ENCODE results near the gene UAP1L1.

Gene UAP1L1

DNA sequence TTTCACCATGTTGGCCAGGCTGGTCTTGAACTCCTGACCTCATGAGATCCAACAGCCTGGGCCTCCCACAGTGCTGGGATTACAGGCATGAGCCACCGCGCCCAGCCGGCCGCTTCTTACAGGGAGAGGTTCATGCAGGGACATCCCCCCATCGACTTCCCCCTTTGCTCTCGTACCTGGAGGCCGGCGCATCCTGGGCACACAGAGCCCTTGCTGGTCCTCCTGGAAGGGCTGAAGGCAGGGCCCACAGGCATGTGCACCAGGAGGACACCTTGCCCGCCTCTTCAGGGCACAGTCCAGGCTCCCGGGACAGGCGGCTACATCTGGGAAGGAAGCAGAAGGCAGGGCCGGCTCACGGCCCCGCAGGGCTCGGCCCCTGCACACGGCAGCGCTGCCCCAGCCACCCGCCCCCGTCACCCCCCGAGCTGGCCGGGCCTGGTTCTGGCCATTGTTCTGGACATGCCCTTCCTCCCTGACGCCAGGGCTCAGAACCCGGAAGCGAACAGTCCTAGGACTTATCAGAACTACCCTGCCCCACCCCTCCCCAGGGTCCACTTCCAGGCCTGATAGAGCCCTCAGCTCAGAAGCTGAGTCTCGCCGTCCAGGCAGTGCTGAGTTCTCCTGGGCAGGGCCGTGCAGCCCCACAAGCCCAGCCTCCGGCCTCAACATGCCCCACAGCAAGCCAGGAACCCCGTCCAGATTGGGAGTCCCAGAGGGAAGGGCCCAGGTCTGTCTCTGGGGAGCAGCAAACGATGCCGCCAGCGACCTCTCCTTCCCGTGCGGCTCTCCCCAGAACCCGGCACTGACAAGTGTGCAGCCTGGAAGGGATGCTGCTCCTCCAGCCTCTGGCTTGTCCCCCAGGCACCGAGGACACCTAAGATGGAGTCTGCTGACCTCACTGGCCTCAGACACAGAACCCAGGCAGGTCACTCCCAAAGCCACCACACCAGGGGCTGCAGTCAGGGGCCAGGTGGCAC, 34.3 kb upstream of the UAP1L1 start:
- DNase-seq = no peak

DNA sequence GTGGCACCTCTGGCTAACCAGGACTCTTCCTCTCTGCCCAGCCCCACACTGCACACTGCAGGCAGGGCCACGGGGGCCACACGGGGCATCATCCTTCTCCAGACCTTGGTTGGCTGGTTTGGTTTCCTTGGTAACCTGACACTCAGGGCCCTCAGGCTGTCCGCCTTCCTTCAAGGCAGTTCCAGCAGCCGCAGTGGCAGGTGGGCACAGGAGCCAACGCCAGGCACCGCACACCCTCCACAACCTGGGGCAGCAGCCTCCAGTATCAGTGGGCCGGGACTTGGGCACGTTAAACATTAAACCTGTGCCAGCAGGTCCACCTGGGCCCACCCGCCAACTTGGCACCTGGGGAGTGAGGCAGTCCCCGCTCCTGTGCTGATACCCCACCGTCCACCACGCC, 33.3 kb upstream of the UAP1L1 start:
- DNase-seq = no peak

DNA sequence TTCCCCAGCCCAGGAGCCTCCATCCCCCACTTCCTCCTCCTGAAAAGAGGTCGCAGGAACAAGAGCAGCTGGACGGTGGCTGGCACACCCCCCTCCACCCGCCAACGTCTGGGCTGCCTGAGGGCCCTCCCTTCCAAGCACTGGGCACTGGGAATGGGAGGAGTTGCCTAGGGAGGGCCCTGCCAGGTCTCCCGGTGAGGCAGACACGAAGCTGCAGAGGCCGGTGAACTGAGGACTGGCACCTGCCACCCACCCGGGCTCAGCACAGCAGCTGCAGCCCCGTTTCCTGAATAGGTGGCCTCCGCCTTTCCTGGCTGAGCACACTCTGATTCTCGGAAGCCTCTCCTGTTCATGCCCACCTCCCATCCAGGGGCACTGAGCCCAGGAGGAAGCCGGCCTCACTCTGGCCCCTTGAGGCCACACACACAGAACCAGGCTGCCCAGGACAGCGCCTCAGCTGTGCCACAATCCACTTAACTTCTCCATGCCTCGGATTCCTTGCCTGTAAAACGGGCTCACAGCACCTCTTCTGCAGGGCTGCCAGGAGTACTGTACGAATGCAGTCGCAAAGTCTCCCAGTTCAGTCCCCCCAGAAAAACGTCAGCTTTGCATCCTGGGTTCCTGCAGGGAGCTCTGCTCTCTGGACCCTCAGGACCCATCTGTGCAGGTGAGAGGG, 32.7 kb upstream of the UAP1L1 start:
- no peak for DNase-seq

DNA sequence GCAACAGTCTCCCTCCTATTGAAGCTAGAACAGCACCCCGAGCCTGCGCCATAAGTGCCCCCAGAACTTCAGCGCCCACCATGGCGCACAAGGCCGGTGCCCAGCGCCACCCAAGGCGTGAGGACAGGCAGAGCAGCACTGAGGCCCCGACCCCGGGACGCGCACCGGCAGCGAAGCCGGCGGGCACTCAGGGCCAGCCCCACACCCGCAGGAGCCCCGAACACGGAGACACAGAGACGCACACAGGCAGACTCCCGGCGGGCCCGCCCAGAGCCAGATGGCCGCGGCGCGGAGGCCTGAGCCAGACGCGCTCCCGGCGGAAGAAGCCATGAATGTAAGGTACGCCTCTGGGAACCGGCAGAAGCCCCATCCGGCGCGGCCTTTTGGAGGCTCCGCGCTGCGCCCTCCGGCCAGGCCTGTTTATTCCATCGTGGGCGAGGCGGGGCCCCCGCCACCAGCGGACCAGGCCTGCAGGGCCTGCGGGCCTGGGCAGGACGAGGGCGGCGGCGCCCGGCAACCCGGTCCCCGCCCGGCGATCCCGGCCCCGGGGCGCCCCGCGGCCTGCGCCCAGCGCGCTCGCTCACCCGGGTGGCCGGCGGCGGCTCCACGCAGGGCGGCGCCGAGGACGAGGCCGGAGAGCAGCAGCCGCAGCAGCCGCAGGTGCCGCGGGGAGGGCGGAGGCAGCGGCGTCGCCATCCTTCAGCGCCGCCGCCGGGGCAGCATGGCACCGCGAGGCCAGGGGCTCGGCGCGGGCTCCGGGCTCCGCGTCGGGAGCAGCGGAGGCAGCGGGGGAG, 31.8 kb upstream of the UAP1L1 start:
- DNase-seq = no peak

DNA sequence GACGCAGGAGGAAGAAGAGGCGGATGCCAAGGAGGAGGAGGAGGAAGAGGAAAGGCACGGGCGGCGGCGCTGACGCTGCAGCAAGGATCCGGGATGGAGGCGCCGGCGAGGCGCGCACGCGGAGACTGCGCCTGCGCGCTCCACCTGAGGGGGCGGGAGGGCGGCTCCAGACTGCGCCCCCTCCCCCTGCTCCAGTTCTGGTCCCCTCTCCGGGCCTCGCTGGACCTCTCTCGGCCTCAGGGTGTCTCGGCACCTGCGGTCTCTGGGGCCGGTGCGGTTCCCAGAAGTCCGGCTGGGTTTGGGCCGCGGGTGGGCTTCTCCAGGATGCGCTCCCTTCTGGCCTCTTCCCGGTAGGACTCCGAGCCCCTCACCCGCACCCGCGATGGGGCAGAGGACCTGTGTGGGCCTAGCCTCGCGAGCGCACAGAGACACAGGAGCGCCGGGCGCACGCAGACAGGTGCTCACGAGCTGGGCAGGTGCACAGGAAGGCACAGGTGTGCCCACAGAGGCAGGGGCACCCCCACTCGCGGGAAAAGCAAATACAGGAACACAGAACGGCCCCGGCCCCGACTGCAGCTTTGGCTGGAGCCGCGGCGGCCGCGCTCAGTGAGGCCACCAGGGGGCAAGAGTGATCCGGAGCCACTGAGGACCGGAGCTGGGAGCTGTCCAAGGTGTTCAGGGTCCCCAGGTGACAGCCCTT, 31.1 kb upstream of the UAP1L1 start, which contains the start of gene NPDC1:
Gene NPDC1, minus strand, starts transcription at position 90 of the 700 bp plus-strand sequence. CDS start 188 bp downstream, outside the sequence.
- peak; percentile 77 to 82 for DNase-seq

DNA sequence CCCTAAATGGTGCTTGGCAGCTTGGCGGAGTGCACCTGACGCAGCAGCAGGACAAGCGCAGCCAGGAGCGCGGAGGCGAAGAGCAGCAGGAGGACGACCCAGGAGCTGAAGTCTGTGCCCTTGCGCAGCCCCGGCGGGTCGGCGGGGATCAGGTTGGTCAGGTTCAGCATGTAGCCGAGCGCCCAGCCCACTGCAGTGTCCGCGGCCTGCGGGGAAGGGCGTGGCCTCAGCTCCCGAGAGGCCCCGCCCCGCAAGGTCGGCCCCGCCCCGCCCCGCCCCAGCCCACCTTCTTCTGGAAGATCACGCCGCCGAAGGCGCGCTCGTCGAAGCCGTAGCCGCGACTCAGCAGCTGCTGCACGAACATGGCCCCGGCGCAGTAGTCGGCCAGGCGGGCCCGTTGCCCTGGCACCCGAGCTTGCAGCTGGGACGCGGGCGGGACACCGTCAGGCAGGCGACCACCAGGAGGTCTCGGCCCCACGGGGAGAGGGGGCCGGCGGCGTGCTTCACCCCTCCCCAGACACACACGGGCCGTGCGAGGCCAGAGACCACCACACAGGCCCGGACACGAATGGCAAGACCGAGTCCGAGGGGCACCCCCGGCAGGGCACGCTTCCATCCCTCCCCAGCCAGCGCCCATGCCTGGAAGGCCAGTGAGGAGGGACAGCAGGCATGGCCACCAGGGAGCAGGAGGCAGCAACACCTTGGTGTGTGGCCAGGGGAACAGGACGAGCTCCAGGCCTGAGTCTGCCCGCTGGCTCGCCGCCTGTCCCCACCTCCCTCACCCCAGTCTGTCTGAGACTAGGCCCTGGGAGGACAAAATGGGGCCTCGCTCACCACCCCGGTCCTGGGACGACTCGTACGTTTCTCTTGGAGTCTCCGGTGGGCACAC, 28.4 kb upstream of the UAP1L1 start:
- DNase-seq = no peak

DNA sequence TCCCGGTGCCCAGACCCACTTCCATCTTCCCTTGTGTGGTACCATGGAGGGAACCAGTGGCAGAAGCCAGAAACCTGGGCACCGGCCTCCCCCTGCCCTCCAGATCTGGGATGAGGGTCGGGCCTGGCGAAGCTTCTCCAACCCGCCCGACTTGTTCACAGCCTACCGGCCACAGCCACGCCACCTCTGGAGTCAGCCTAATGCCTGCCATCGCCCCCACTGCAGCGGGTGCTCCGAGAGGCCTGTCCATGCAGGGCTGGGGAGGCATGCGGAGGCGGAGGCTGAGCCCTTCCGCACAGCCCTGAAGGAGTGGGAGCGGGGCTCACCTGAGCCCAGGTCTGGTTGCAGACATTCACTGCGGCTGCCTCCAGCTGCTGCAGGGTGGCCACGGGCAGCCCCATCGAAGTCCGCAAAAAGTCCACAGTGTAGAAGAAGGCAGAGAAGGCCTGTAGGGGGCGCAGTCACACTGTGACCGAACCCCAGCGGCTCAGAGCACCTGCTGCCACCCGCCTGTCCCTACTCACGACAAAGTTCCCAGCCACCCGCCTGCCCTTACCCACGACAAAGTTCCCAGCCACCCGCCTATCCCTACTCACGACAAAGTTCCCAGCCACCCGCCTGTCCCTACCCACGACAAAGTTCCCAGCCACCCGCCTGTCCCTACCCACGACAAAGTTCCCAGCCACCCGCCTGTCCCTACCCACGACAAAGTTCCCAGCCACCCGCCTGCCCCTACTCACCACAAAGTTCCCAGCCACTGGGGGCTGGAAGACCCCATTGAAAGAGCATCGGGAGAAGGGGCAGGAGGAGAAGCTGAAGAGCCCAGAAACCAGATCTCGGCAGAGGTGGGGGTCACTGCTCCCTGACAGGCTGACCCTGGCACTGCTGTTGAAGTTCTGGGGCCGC, 27.5 kb upstream of the UAP1L1 start:
- DNase-seq = peak in 1 of 2 donors; percentile 52

DNA sequence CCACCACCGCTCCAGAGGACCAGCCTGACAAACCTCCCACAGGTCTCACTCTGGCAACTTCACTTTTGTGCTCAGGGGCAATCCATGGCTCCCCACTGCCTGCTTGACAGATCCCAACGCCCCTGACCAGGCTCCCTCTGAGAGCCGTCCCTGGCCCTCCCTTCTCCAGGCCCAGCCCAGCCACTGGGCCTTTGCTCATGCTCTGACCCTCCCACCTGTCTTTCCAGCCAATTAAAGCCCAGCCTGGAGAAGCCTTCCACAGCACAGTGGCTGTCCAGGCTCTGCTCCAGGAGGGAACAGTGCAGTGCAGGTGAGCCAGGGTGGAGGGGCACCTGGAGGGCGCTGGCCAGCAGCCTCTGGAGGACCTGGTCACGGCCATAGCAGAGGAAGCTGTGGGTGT, 26.7 kb upstream of the UAP1L1 start:
- no peak for DNase-seq

DNA sequence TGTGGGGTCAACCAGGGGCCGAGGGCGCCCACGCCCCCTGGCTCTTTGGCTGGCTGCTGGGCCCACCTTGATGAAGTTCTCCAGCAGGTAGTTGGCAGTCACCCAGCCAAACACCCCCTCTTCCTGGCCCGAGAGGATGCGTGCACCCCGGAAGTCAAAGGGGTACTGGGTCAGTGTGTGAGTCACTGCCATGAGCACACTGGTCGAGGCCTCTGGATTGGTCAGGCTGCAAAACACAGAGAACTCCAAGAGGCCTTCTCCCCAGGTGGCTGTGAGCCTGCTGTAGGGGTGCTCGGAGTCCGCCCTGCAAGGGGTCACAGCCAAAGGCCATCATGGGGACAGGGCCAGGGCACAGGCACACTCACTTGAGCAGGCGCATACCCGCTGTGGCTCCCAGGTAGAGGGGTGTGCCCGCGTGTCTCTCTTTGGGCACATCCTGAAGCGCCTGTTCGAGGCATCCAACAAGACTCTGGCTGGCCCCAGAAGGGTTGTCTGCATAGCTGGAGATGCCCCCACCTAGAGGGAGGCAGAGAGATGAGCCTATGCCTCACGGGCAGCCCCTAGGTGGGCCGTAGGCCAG, 26.1 kb upstream of the UAP1L1 start:
- no peak for DNase-seq

DNA sequence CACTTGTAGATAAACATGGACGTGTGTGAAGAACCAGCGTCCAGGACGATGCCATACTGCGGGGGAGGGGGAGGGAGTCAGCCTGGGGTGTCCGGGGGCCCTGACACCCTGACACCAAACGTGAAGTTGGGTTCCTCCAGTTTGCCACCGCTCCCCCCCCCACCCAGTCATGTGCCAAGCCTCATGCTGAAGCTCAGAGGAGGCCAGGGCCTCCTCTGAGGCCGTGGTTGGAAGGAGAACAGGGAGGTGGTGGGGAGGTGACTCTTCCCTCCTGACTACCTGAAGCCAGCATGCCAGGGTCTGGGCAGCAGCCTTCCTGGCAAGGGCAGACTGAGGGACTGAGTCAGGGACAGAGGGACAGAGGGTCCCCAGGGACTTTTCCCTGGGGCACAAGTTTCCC, 25.0 kb upstream of the UAP1L1 start:
- no peak for DNase-seq

DNA sequence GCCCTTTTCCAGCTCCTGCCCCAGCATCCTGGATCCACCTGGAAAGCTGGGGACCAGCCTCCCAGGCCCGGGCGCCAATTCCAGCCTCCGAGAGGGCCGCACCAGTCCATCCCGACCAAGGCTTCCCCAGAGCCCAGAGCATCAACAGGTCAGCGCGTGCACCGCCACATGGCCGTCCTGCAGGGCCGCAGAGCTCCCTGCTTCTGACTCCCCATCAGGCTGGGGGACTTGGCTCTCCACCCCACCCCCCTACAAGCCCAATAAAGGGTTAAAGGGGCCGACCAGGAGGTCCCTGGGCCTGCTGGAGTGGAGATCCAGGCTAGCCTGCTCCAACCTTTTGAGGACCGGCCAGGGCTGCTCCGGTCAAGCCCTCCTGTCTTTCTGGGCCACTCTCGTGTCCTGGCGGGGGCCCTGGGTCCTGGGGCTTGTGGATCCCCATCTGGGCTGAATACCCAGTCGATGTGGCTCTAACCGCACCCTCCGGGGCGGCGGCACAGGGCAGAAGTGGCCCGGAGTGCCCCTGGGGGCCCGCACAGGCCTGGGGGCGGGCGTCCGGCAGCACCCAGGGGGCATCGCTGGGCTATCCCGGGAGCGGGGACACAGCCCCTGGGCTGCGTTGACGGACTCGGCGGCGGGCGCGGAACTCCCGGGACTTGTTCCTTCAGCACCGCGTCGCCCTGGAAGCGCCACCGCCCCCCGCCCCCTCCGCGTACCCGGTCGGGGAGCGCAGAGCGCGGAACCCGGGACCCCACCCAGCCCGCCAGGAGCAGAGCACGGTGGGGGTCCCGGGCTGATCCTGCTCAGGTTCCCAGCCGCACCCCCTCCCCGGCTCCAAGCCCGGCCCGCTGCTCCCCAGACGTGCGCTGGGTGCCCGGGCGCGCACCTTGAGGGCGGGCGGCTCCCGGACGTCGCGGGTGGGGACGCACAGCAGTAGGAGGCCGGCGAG, 24.0 kb upstream of the UAP1L1 start:
- DNase-seq = no peak

DNA sequence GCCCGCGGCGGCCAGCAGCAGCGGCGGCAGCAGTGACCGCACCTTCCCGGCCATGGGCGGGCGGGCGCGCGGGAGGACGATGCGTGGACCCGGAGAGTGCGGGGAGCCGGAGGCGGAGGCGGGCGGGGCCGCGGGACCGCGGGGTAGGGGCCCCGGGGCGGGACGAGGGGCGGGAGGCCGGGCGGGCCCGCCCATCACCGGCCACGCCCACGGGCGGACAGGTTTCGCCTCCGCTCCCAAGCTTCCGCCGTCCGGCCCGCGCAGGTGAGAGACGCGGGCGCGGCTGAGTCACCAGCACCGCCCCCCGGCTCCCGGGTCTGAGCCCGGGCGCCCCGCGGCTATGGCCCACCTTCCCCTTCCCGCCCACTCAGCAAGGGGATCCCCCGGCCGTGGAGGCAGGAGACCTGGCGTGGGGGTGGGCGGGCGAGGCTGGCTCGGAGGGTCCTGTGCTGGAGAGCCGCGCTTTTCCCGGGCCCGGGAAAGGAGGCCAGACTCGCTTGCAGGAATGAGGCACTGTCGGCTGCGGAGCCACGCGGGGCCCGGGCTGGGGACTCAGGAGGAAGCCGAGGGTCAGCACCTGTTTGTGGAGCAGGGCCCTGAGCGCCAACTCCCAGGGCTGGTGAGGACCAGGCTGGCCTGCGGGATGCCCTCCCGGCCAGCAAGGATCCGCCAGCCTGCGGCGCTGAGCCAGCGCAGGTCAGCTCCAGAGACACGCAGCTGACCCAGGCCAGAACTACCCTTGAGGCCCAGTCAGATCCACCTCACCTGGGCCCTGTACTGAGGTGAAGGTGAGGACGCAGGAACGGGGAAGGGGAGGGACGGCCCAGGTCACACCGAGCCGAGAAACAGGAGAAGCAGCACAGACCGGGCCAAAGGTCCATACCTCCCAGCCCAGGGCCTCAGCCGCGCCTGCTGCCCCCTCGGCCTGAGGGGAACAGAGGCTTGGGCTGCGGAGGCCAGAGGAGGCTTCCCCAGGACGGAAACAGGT, 23.1 kb upstream of the UAP1L1 start, which contains the start of gene ENTPD2:
Gene ENTPD2, minus strand, starts transcription at position 118 of the 988 bp plus-strand sequence. Its CDS starts 64 bp downstream, at position 54.
- DNase-seq = peak; percentile 44 to 58

DNA sequence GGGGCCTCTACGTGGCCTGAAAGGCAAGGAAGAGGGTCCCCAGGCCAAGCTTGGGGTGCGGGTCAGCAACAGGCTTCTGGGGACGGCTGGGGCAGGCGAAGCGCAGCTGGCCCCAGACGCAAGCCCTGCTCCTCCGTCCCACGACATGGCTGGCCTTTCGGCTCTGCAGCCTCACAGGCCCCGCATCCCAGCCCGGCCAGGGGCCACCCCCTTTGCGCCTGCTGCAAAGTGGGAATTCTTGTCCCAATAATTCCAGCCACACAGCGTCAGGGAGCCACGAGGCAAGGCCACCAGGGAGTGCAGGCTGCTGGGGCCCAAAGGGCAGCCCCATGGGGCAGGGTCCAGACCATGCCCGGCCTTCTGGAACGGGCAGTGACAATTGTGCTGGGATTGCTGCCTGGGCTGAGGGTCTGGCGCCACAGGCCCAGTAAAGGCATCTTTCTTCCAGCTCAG, 22.4 kb upstream of the UAP1L1 start:
- no peak for DNase-seq

DNA sequence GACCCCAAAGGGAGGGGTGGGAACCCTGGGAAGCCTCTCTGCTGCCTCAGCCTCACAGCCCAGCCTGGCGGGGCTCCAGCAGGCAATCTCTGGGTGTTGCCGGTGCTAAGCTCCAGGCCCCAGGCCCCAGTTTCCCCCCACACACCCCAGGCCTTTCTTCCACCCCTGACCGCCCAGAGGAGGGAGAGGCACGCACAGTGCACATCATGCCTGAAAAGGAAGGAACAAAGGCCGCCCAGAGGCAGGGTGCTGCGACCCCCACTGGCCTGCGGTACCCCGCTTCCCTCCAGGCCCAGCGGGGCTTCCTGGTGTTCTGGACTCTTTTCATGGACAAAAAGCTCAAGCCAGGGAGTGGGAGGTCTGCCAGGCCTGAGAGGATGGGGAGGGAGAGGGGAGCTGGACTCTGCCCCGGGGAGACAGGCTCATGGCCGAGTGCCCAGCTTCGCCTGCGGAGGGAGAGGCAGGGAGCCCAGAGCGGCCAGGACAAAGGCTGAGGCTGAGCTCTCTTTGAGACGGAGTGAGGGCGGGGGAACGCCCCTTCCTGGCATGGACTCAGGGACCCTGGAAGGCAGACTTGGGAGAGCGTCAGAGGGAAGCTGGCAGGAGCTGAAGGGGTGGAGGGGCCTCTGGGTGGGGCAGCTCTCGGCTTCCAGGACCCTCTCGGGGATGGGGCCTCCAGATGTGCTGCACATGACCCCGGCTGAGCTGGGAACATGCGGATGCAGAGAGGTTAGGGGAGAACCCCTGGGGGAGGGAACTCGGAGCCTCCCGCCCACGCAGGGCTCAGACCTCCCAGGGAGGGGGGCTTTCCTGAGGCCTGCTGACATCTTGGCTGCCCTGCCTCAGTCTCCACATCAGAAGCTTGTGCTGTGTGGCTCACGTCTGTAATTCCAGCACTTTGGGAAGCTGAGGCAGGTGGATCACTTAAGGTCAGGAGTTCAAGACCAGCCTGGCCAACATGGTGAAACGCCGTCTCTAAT, 21.6 kb upstream of the UAP1L1 start:
- no peak for DNase-seq

DNA sequence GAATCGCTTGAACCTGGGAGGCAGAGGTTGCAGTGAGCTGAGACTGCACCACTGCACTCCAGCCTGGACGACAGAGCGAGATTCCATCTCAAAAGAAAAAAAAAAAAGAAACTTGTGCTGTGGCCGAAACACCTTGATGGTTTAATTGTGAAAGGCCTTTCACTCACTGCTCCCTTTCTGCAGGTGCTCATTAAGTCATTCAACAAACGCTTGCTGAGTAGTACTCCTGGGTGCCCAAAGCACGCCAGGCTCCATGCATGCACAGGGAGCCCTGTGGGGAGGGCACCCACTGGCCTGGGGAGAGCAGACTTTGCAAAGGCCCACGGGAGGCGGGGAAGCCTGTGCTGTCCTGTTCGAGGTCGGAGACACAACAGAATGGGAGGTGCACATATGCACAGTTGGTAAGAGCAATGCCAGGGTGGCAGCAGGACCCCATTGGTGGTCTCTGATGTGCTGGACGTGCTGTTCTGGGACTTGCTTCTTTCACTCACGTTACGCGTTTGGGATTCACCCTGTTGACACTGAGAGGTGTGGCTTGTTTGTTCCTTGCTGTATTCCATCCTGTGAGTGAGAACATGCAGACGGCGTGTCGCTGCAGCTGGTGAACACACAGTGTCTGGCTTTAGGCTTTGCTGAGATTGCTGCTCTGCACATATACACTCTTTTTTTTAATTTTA, 20.4 kb upstream of the UAP1L1 start:
- DNase-seq = no peak
